GM12878 (cell line): Measurements from ENCODE around the gene KCNH5. TPM values are rescaled to one million over a fixed set of nuclear protein-coding genes. Genes with fewer than 3 reads are reported as not detected.

Experiments used
- ATAC-seq: fragments of 200-7000 bp; cut with Tn5 transposase; 3 replicates; pipeline ENCODE4 v1.9.1; 2020; ENCODE audit warnings: mild to moderate bottlenecking, moderate library complexity
- BruUV-seq: library from RNA; stranded (reverse); fragments of 400-500 nt; replicated peaks from 2 replicates; lab custom pipeline; 2021; lab: Mats Ljungman, UMichigan
- CTCF ChIA-PET: fragments of 300-600 bp; sonication (Branson Sonifier 250); formaldehyde crosslinking; extraction: SDS; loops from one replicate; lab custom pipeline; 2021; ENCODE audit warnings: inconsistent platforms; lab: Yijun Ruan, JAX
- POLR2A ChIA-PET: fragments of 350-600 bp; formaldehyde crosslinking; extraction: SDS; loops from one replicate; lab custom pipeline; 2021; ENCODE audit warnings: inconsistent platforms; lab: Charles Lee
- RAD21 ChIA-PET: fragments of 300-600 bp; sonication (Branson Sonifier 250); formaldehyde crosslinking; loops from one replicate; lab custom pipeline; 2023; ENCODE audit warnings: antibody characterized with exemption; ENCODE audit not compliant: unreplicated experiment; lab: Charles Lee
- SMC1A ChIA-PET: fragments of 300-600 bp; sonication (Branson Sonifier 250); formaldehyde crosslinking; loops from one replicate; lab custom pipeline; 2023; ENCODE audit not compliant: unreplicated experiment, uncharacterized antibody; lab: Charles Lee
- DNase-seq: peaks from one replicate; pipeline ENCODE4 v3.0.0-alpha.2; 2011; ENCODE audit warnings: low read depth, low spot score
- FAIRE-seq: peaks from 3 replicates; lab custom pipeline; 2011; peaks lifted over from hg19 to GRCh38; lab: Jason Lieb, UNC
- H2AFZ ChIP-seq: 2 replicates; pipeline ENCODE4 v1.6.0; 2011; ENCODE audit warnings: low read depth, low read length, control low read depth; ENCODE audit not compliant: control insufficient read depth
- H3K27ac ChIP-seq: 2 replicates; pipeline ENCODE4 v1.5.1; 2011; ENCODE audit warnings: control low read depth; ENCODE audit not compliant: control insufficient read depth, insufficient read depth
- H3K27me3 ChIP-seq, 2 experiments: replicated peaks in 1 of 2; 2 replicates each; pipeline versions ENCODE4 v1.6.0 to v1.6.1; 2011; ENCODE audit warnings: low read length in 1 of 2; ENCODE audit not compliant: control insufficient read depth in 2 of 2, insufficient read depth in 2 of 2
- H3K36me3 ChIP-seq, 2 experiments: 2 replicates each; pipeline ENCODE4 v1.5.1; 2011; ENCODE audit warnings: low read length in 1 of 2; ENCODE audit not compliant: control insufficient read depth in 2 of 2, insufficient read depth in 2 of 2
- H3K4me1 ChIP-seq: 2 replicates; pipeline ENCODE4 v1.6.1; 2011; ENCODE audit warnings: mild to moderate bottlenecking, low read length, moderate library complexity, mixed read lengths; ENCODE audit not compliant: control insufficient read depth, insufficient read depth
- H3K4me2 ChIP-seq: 2 replicates; pipeline ENCODE4 v1.6.0; 2011; ENCODE audit warnings: control low read depth; ENCODE audit not compliant: control insufficient read depth, insufficient read depth
- H3K4me3 ChIP-seq: fragments of 200-600 bp; sonication (generic); 2 replicates; pipeline ENCODE4 v1.5.1; 2016
- H3K79me2 ChIP-seq: 2 replicates; pipeline ENCODE4 v1.6.0; 2011; ENCODE audit warnings: low read length; ENCODE audit not compliant: control insufficient read depth, insufficient read depth
- H3K9ac ChIP-seq: 2 replicates; pipeline ENCODE4 v1.8.0; 2011; ENCODE audit warnings: low read length, control low read depth, mixed read lengths; ENCODE audit not compliant: control insufficient read depth, insufficient read depth
- H3K9me3 ChIP-seq: replicated peaks from 3 replicates; pipeline ENCODE4 v1.5.1; 2011; ENCODE audit warnings: mild to moderate bottlenecking, low read length; ENCODE audit not compliant: control insufficient read depth, insufficient read depth
- H4K20me1 ChIP-seq: 2 replicates; pipeline ENCODE4 v1.6.0; 2011; ENCODE audit not compliant: control insufficient read depth, insufficient read depth
- EGR1 ChIP-seq, 2 experiments: IDR thresholded peaks; 1 replicate in 1 of 2; 2 replicates in 1 of 2; pipeline ENCODE4 v1.6.1; 2011 to 2012; ENCODE audit warnings: low read depth in 2 of 2, low read length in 2 of 2, borderline replicate concordance in 1 of 2, mild to moderate bottlenecking in 1 of 2, moderate library complexity in 1 of 2
- ESRRA ChIP-seq: IDR thresholded peaks from 2 replicates; pipeline ENCODE4 v1.6.1; 2012; ENCODE audit warnings: mild to moderate bottlenecking, low read length, improper control_type of control experiment
- KDM1A ChIP-seq: fragments of 200-600 bp; sonication (generic); IDR thresholded peaks from 2 replicates; pipeline ENCODE4 v1.6.1; 2016; ENCODE audit warnings: borderline replicate concordance
- PRDM15 ChIP-seq: fragments of 450-650 bp; formaldehyde crosslinking; IDR thresholded peaks from 2 replicates; pipeline ENCODE4 v1.4.0; 2020; ENCODE audit warnings: mild to moderate bottlenecking, moderate library complexity
- SMARCA5 ChIP-seq: fragments of 450-650 bp; IDR thresholded peaks from 2 replicates; pipeline ENCODE4 v1.6.1; 2017; ENCODE audit warnings: mild to moderate bottlenecking
- YBX1 ChIP-seq: fragments of 450-650 bp; IDR thresholded peaks from 2 replicates; pipeline ENCODE4 v1.6.1; 2016; ENCODE audit warnings: antibody characterized with exemption
- ZBTB11 ChIP-seq: fragments of 450-650 bp; formaldehyde crosslinking; IDR thresholded peaks from 2 replicates; pipeline ENCODE4 v1.5.0; 2022; ENCODE audit warnings: mild to moderate bottlenecking, missing genetic modification characterization
- ZBTB4 ChIP-seq: fragments of 450-650 bp; formaldehyde crosslinking; IDR thresholded peaks from 2 replicates; pipeline ENCODE4 v1.4.0; 2022; ENCODE audit warnings: mild to moderate bottlenecking, moderate library complexity
- ZBTB40 ChIP-seq: fragments of 450-650 bp; IDR thresholded peaks from 2 replicates; pipeline ENCODE4 v1.6.1; 2016; ENCODE audit warnings: mild to moderate bottlenecking, moderate library complexity, borderline replicate concordance
- WGBS: methylation state at CpG from one replicate; pipeline ENCODE4 v1.1.6; 2016; ENCODE audit warnings: low lambda C conversion rate; ENCODE audit not compliant: insufficient replicate concordance, insufficient coverage; ENCODE audit errors: missing lambda C conversion rate; 5-methylcytosine and 5-hydroxymethylcytosine counted together
- in situ Hi-C: fragments of 300-500 bp; cut with MboI; formaldehyde crosslinking; loops from 9 replicates; pipeline ENCODE4 v1.14.3; 2018; ENCODE audit warnings: mixed read lengths
- intact Hi-C: fragments of 100-400 bp; cut with micrococcal nuclease; formaldehyde crosslinking; loops from one replicate; pipeline ENCODE4 v1.14.2; 2022; ENCODE audit not compliant: unreplicated experiment
- polyA plus RNA-seq, 11 experiments: library from polyadenylated mRNA; depleted of rRNA in 4 of 11; unstranded in 6 of 11; stranded (reverse) in 5 of 11; fragments of >200 nt; fragmentation: Nextera tagmentation in 4 of 11; fragmentation: Illumina TruSeq in 1 of 11; extraction: Ambion mirVana in 4 of 11; extraction: Trizol in 1 of 11; gene quantifications; 1 replicate in 1 of 11; 2 replicates in 10 of 11; pipeline versions ENCODE4 v1.2.1 to v1.2.3, GENCODE V29; 2011 to 2016; ENCODE audit warnings: inconsistent platforms in 2 of 11, missing spikeins in 2 of 11, low read depth in 1 of 11
- total RNA-seq, 4 experiments: library from RNA; depleted of rRNA in 3 of 4; stranded (reverse); fragments of >200 nt in 3 of 4; fragmentation: Illumina TruSeq in 1 of 4; extraction: Trizol in 1 of 4; gene quantifications; 2 replicates each; pipeline versions ENCODE4 v1.2.1 to v1.2.3, GENCODE V29; 2013 to 2021

KCNH5 gene
- total and polyA plus RNA-seq, 10 of the 15 experiments (the other 5 are each of a cell fraction or from before 2014, with no cell fraction given): under 0.01 to 0.04 (median 0.04) TPM; not detected in 7

- ATAC-seq (no peak), DNase-seq (no peak), FAIRE-seq (no peak)
- ChIA-PET POLR2A (no interaction called here), CTCF (no interaction called here), RAD21 (no interaction called here), SMC1A (no interaction called here)
- intact Hi-C loops: no loop called here
- in situ Hi-C loops: no loop called here
- Histone ChIP-seq H3K36me3 (no peaks in the 10 kb centered on the region), H3K4me1 (no peaks in the 10 kb centered on the region), H3K79me2 (no peaks in the 10 kb centered on the region), H3K9me3 (no peaks in the 10 kb centered on the region), H3K9ac (no peak overlapping the region), H3K27me3 (no peaks in the 10 kb centered on the region), H3K4me2 (no peak overlapping the region), H3K27ac (no peak overlapping the region), H4K20me1 (no peaks in the 10 kb centered on the region), H2AFZ (no peak overlapping the region), H3K4me3 (no peak overlapping the region)
- 12% methylated on average over 4 of the region's 4 CpGs for WGBS
- BruUV-seq: no TSS peak
- TF ChIP-seq EGR1 (IDR thresholded peaks at IDR 0.05; ENCODE audit: borderline replicate concordance in 1 of 2, low read depth in 2 of 2, low read length in 2 of 2): no peak
- no peak for TF ChIP-seq YBX1
- no peak for TF ChIP-seq ZBTB11 (CRISPR knock-in tag)
- no peak for TF ChIP-seq ZBTB40
- no peak for TF ChIP-seq PRDM15
- no peak for TF ChIP-seq SMARCA5
- no peak for TF ChIP-seq ESRRA
- no peak for TF ChIP-seq ZBTB4 (CRISPR knock-in tag)
- no peak for TF ChIP-seq KDM1A
Measured at GRCh38 chr14:63014621-63015020, 30.6 kb downstream of the KCNH5 start.
